Head of caudate nucleus (tissue), 42 donors: ENCODE results near the gene GJA4.

Experiments
- DNase-seq, 42 donors: peaks; one replicate each; pipeline versions ENCODE4 v3.0.0 to v3.0.0-alpha.2; 2020 to 2021; ENCODE audit warnings: mixed read lengths in 7 of 42
- intact Hi-C: fragments of 100-400 bp; cut with DNase I; formaldehyde crosslinking; loops from one replicate; pipeline ENCODE4 v1.15.0; 2022

The GJA4 gene

DNA sequence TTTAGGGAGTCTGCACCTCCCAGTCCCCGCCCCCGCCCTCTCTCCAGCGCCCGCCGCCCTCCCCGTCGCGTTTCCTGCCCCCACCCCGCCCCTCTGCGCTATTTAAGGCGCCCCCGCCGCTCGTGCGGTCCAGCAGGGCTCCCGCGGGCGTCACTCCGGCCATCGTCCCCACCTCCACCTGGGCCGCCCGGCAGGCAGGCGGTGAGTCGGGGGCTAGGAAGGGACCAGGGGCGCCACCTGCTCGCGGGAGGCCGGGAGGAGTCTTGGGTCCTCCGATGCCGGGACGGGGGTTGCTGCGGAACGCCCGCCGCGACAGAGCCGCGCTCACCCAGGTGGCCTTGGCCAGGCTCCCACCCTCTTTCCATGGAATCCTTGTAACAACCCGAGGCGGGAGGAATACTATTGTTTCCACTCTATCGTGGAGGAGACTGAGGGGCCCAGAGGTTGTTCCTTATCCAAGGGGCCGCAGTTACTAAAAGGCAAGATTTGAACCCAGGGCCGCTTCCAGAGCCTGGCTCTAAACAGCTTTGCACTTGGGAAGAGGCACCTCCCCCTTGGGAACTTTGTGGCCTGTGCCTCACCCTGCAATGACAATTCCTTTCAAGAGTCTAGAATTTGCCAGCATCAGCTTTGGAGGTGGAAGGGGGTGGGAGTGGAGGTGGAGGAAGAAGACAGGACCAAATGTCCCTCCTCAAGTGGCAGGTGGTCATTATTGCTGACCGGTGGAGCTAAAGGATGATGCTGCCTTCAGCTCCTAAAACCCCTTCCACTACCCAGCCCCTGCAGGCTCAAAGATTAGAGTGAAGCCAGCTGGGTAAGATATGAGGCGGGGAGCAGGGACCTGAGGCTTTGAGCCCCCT lies at the start of gene GJA4:
Gene GJA4, plus strand, starts transcription at position 132 of the 860 bp plus-strand sequence. CDS start 1,215 bp downstream, outside the sequence.
- DNase-seq = no peak
- intact Hi-C loops = no loop called here

DNA sequence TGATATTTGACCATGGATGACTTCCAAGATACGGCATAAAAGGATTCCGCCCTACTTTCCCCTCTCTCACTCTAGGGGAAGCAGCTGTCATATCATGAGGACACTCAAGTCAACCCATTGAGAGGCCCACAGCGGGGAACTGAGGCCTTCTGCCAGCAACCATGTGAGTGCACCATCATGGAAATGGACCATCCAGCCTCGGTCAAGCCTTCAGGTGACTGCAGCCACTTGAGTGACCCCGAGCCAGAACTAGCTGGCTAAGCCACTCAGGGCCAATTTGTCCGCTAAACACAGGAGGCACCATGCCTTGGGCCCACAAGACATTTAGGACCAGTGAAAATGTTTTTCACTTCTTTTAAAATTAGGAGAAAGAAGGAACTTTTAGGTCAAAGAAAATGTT lies 49.0 kb upstream of the GJA4 start:
- intact Hi-C loops = loop anchor here (10.0 kb wide), 1 partner anchor 1109 kb away; no protein-coding TSS in a partner anchor
- DNase-seq = no peak

DNA sequence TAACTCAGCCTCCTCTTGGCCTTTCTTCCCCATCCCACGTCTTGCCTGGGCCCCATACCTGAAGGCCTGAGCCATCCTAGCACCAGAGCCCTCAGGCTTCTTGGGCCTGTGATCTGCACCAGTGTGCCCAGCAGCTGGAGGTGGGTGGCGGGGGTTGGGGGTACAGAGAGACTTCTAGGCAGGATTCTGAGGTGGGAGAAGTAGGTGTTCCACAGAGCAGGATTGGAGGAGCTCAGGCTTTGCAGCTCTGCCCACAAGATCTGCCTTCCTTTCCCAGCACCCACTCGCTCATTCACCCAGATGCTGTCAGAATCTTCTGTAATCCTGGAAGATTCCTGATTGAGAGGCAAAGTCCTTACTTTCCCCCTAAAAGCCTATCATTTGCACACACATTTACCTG lies 47.9 kb upstream of the GJA4 start:
- intact Hi-C loops = loop anchor here (10.0 kb wide), 1 partner anchor 1110 kb away; no protein-coding TSS in a partner anchor
- DNase-seq = peak in 41 of 42 donors; percentile 21 to 89 (median 62)

GRCh38 chr1:34745666-34746065 lies 47.1 kb upstream of the GJA4 start:
- intact Hi-C loops = loop anchor here (10.0 kb wide), 1 partner anchor 1111 kb away; no protein-coding TSS in a partner anchor
- no peak for DNase-seq

- intact Hi-C loops = loop anchor here (10.0 kb wide), 1 partner anchor 1111 kb away; no protein-coding TSS in a partner anchor
- DNase-seq = no peak
These were observed 46.7 kb upstream of the GJA4 start for GRCh38 chr1:34746101-34746500.

- DNase-seq = no peak
- intact Hi-C loops = loop anchor here (10.0 kb wide), 1 partner anchor 1112 kb away; no protein-coding TSS in a partner anchor
These were observed 45.8 kb upstream of the GJA4 start for GRCh38 chr1:34746785-34747637.

GRCh38 chr1:34747638-34747941 lies 45.2 kb upstream of the GJA4 start:
- DNase-seq = no peak
- intact Hi-C loops = loop anchor here (10.0 kb wide), 1 partner anchor 1113 kb away; no protein-coding TSS in a partner anchor

DNA sequence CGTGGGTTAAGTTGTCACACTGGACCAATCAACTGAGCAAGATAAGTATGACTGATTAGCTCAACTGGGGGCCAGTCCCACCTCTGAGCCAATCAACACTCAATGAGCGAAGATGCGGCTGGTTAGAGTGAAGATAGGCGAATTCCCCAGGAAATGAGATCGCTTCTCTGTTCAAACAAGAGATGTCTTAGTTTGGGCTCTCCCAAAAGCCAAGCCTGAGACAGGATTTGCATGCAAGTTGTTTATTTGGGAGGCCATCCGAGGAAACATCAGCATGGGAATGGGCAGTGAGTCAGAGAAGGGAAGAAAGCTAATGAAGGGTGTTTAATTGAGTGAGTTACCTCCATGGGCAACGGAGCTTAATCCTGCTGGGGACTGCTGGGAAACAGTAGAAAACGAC lies 42.8 kb upstream of the GJA4 start:
- DNase-seq = peak in 1 of 42 donors; percentile 52

GRCh38 chr1:34750610-34751009 lies 42.2 kb upstream of the GJA4 start:
- DNase-seq = peak in 3 of 42 donors; percentile 35 to 54 (median 43)

More for the DNA sequence above, 42.8 kb upstream of the GJA4 start:
- intact Hi-C loops = loop anchor here (10.0 kb wide), 1 partner anchor 1115 kb away; no protein-coding TSS in a partner anchor

GRCh38 chr1:34753163-34753562 lies 39.6 kb upstream of the GJA4 start:
- DNase-seq = no peak
- intact Hi-C loops = no loop called here

More at GRCh38 chr1:34750610-34751009, 42.2 kb upstream of the GJA4 start:
- intact Hi-C loops = no loop called here

DNA sequence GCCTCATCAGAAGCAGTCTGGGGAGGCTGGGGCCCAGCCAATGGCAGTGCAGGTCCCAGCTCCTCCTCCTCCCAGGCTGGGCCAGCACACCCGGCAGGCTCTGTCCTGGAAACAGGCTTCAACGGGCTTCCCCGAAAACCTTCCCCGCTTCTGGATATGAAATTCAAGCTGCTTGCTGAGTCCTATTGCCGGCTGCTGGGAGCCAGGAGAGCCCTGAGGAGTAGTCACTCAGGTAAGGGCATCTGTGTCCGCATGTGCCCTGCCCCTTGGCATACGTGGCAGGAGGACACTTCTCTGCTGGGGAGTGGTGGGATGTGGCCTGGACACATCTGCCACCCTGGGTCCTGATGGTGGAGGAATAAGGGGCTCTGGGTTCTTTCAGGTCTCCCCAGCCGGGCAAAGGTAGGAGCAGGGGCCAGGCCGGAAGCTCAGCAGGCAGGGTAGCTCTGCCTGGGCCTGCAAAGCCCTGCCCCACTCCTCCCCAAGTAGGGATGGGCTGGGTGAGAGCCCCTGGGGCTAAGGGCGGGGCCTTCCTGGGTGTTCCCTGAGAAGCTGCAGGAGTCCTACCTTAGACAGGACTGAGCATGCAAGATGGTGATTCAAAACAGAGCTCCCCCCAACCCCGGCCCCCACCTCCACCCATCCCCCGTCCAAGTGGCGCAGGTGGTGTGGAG lies 37.7 kb upstream of the GJA4 start, which contains the start of gene GJB5:
Gene GJB5, plus strand, starts transcription at position 84 of the 674 bp plus-strand sequence. CDS start 2,284 bp downstream, outside the sequence.
- DNase-seq = no peak

DNA sequence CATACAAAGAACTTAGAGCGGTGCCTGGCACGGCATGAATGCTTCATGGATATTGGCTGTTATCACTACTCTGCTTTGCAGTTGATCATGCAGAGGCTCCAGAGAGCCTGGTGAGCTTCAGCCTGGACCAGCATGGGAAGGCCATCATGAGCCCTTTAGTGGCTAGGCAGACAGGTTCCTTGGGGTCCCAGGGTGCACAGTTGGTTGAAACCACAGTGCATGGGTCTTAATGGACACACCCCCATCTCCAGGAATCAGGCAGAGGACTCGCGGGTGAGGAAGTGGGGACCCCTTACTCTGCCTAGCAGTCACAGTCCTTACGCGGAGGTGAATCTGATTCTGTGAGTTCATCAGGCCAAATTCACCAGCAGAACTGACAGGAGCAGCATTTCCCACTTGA lies 36.8 kb upstream of the GJA4 start:
- intact Hi-C loops = no loop called here
- DNase-seq = no peak

More for the DNA sequence above, 37.7 kb upstream of the GJA4 start, which contains the start of gene GJB5:
- intact Hi-C loops = no loop called here

GRCh38 chr1:34757386-34757785 lies 35.4 kb upstream of the GJA4 start:
- intact Hi-C loops = no loop called here
- no peak for DNase-seq

DNA sequence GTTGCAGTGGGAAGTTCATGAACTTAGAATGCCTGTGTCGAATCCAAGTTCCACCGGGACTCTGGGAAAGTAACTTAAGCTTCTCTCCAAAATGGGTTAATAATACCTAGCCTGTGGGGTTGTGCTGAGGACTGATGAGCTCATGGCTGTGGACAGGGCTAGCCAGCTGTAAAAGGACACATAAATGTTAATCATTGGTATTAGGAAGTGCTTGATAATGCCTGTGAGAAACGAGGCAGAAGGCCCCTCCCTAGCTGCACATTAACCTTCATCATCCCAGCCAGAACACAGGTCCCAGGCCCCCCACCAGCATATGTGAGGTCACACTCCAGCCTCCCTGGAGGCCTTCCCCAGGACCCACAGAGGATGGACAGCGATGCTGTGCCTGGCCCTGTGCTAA lies 34.0 kb upstream of the GJA4 start:
- no peak for DNase-seq
- intact Hi-C loops = no loop called here

GRCh38 chr1:34759503-34760357 lies 33.1 kb upstream of the GJA4 start, which contains the start of gene GJB4:
GJB4 (plus strand) TSS chr1:34759740; CDS start chr1:34761255, 1,515 bp downstream.
- no peak for DNase-seq
- intact Hi-C loops = no loop called here

GRCh38 chr1:34761176-34761761 lies 31.5 kb upstream of the GJA4 start:
- DNase-seq = no peak
- intact Hi-C loops = no loop called here

DNA sequence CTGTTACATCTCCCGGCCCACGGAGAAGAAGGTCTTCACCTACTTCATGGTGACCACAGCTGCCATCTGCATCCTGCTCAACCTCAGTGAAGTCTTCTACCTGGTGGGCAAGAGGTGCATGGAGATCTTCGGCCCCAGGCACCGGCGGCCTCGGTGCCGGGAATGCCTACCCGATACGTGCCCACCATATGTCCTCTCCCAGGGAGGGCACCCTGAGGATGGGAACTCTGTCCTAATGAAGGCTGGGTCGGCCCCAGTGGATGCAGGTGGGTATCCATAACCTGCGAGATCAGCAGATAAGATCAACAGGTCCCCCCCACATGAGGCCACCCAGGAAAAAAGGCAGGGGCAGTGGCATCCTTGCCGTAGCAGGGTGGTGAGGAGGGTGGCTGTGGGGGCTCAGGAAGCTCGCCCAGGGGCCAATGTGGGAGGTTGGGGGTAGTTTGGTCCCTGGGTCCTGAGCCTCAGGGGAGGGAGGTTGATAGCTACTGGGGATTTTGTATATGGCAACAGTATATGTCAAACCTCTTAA lies 31.0 kb upstream of the GJA4 start:
- no peak for DNase-seq
- intact Hi-C loops = no loop called here
